ENCODE measurements around the gene TNFRSF25.

- TF ChIP-seq, protein P1, sequence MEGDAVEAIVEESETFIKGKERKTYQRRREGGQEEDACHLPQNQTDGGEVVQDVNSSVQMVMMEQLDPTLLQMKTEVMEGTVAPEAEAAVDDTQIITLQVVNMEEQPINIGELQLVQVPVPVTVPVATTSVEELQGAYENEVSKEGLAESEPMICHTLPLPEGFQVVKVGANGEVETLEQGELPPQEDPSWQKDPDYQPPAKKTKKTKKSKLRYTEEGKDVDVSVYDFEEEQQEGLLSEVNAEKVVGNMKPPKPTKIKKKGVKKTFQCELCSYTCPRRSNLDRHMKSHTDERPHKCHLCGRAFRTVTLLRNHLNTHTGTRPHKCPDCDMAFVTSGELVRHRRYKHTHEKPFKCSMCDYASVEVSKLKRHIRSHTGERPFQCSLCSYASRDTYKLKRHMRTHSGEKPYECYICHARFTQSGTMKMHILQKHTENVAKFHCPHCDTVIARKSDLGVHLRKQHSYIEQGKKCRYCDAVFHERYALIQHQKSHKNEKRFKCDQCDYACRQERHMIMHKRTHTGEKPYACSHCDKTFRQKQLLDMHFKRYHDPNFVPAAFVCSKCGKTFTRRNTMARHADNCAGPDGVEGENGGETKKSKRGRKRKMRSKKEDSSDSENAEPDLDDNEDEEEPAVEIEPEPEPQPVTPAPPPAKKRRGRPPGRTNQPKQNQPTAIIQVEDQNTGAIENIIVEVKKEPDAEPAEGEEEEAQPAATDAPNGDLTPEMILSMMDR (IDR thresholded peaks at IDR 0.05) = no peak
- no peak for TF ChIP-seq POLR2A (IDR thresholded peaks at IDR 0.05)
These were observed 30.4 kb upstream of the TNFRSF25 start for GRCh38 chr1:6496365-6496721.
